Mucosa of stomach (tissue), 1 donor: ENCODE measurements around the gene JUND.

ENCODE experiments used
- H3K27me3 ChIP-seq: one replicate; pipeline ENCODE4 v1.7.0; 2013; ENCODE audit warnings: mild to moderate bottlenecking, low read length; ENCODE audit not compliant: control insufficient read depth, insufficient read depth
- H3K36me3 ChIP-seq: one replicate; pipeline ENCODE4 v1.7.0; 2013; ENCODE audit warnings: low read length; ENCODE audit not compliant: control insufficient read depth, insufficient read depth
- H3K4me1 ChIP-seq: one replicate; pipeline ENCODE4 v1.7.0; 2013; ENCODE audit warnings: mild to moderate bottlenecking, low read length; ENCODE audit not compliant: control insufficient read depth, insufficient read depth
- H3K4me3 ChIP-seq: one replicate; pipeline ENCODE4 v1.7.0; 2013; ENCODE audit warnings: low read length
- H3K9ac ChIP-seq: one replicate; pipeline ENCODE4 v1.7.0; 2013; ENCODE audit warnings: mild to moderate bottlenecking, low read length, moderate library complexity
- H3K9me3 ChIP-seq: one replicate; pipeline ENCODE4 v1.7.0; 2013; ENCODE audit warnings: mild to moderate bottlenecking, low read length, moderate library complexity; ENCODE audit not compliant: control insufficient read depth
- donor health status: Pancreatic carcinoma.

JUND gene

DNA sequence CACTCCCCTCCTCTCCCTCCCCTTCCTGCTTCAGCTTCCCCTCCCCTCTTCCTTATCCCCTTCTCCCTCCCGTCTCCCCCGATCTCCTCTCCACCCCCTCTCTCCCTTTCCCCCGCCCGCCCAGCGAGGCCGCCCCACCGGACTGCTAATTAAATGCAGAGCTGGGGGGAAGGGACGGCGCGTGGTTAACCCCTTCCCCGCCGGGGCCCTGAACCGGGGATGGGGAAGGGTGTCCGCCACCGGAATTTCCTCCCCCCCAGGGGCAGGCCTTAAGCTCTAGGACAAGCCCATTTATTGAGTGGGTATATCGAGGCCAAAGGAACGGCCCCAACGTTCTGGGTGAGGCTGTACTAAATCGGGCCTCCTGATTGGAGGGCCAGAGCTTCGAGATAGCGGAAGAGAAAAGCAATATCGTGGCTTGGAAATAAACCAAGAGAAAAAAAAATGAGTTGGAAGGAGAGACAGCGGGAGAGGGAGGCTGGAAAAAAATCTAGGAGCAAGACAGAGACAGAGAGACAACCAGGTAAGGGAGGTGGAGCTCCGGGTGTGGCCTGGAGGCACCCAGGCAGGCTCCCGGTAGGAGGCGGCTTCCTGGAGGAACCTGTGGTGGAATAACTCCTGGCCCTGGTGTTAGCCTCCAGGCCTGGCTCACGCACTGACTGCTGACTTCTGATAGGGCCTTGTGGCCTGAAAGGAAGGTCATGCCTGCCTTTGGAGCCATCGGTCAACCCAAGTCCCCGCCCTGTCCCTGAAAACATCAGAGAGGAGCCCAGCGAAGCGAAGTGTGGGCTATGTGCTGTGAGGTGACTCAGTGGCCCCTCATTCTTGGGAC lies 11.6 kb upstream of the JUND start:
- peak overlapping the region; percentile 96 for H3K9ac ChIP-seq
- H3K27me3 ChIP-seq: no peaks in the 10 kb centered on the region
- H3K4me1 ChIP-seq: peaks cover 30% of the 10 kb centered on the region
- no peaks in the 10 kb centered on the region for H3K36me3 ChIP-seq
- H3K9me3 ChIP-seq: no peaks in the 10 kb centered on the region
- peak overlapping the region; percentile 66 for H3K4me3 ChIP-seq

DNA sequence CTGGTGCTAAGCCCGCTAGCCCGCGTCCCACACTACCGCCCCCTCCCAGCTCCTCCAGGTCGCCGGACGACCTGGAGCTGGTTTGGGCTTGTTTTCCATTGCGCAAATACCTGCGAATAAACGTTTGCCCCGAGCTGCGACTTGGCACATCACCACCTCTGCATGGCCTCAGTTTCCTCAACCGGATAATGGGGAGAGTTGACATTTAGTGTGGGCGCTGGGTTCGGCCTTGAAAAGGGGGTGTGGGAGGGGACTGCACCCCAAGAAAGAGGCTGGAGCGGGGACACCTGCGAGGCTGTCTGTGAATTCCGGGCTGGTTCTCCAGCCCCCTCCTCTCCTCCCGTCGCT lies 11.0 kb upstream of the JUND start:
- Histone ChIP-seq H3K4me1 (peaks cover 30% of the 10 kb centered on the region), H3K9ac (peak overlapping the region; percentile 96), H3K4me3 (peak overlapping the region; percentile 66), H3K27me3 (no peaks in the 10 kb centered on the region), H3K9me3 (no peaks in the 10 kb centered on the region), H3K36me3 (no peaks in the 10 kb centered on the region)

DNA sequence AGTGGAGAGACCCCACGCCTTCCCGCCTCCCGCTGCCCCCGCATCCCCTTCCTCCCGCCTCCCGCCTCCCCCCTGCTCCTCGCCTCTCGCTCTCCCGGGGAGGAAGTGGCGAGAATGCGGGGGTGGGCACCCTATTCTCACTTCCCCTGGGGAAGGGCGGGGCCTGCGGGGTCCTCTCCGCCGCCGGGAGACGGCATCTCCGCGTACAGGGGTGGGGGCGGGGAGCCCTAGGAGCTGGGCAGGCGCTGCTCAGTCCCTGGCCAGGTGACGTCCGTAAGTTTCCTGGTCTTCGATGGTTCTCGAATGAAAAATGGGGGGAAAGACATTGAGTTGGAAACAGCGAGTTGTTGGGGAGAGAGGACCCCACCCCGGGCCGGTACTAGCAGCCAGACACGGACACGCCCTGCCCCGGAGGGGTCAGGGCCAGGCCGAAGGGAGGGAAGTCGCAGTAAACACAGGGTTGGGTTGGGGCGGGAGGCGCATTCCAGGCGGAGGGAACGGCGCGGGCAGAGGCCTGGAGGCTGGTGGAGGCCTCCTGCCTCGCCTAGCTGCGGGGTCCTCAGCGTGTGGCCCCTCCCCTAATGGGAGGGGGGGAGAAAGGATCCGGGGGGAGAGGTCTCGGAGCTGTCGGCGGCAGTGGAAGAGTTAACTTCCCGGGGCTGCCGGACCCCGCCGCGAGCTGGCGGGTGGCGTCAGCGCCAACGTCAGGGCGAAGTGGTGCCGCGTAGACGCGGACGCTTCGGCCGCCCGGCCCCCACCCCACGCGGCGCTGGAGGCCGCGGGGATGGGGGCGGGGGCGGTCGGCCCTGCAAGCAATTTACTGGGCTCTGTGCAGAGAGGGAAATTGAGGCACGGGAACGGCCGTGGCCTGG lies 10.4 kb upstream of the JUND start:
- Histone ChIP-seq H3K9ac (peak overlapping the region; percentile 96), H3K36me3 (no peaks in the 10 kb centered on the region), H3K4me3 (peak overlapping the region; percentile 66), H3K4me1 (peaks cover 30% of the 10 kb centered on the region), H3K27me3 (no peaks in the 10 kb centered on the region), H3K9me3 (no peaks in the 10 kb centered on the region)

DNA sequence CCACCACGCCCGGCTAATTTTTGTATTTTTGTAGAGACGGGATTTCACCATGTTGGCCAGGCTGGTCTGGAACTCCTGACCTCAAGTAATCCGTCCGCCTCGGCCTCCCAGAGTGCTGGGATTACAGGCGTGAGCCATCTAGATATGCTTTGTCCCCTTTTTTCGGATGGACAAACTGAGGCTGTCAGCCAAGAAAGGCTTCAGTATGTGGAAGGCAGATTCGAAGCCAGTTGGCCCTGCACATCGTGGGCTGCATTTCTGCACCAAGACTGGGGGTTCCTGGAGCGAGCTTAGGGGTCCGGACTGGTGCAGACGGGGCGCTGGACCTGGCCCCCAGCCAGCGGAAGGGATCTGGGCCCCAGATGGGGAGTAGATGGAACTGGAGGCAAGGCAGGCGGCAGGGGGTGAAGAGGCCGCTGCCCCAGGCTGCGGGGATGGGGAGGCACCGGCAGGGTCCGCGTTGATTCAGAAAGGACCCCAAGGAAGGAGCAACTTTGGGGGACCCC lies 9.7 kb upstream of the JUND start:
- Histone ChIP-seq H3K36me3 (no peaks in the 10 kb centered on the region), H3K27me3 (no peaks in the 10 kb centered on the region), H3K9ac (peak overlapping the region; percentile 96), H3K4me1 (peaks cover 30% of the 10 kb centered on the region), H3K9me3 (no peaks in the 10 kb centered on the region), H3K4me3 (no peak overlapping the region)

DNA sequence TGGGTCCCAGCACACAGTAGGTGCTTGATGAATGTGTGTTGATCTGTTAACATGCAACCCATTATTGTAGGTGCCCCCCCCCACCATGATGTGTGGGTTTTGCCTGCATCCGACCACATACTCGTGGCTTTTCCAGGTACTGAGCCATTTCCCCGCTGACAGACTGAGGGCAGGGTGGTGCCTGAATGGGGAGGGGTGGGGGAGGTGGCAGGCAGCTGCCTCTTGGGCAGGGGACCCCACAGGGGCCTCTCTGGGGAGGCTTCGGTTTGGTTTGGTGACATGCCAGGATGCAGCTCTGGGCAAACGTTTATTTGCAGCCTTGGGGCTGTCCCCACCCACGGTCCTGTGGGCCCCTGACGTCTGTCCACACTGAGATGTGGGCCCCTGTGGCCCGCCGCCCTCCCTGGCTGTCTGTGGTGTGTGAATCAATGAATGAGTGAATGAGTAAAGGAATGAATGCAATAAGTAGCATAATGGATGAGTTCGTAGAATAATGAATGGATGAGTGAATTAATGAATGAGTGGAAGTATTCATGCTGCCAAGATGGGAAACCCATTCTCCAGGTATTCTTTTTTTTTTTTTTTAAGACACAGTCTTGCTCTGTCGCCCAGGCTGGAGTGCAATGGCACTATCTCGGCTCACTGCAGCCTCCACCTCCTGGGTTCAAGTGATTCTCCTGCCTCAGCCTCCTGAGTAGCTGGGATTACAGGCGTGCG lies 9.0 kb upstream of the JUND start:
- Histone ChIP-seq H3K4me3 (no peak overlapping the region), H3K36me3 (no peaks in the 10 kb centered on the region), H3K27me3 (no peaks in the 10 kb centered on the region), H3K9ac (no peak overlapping the region), H3K4me1 (peaks cover 30% of the 10 kb centered on the region), H3K9me3 (no peaks in the 10 kb centered on the region)

DNA sequence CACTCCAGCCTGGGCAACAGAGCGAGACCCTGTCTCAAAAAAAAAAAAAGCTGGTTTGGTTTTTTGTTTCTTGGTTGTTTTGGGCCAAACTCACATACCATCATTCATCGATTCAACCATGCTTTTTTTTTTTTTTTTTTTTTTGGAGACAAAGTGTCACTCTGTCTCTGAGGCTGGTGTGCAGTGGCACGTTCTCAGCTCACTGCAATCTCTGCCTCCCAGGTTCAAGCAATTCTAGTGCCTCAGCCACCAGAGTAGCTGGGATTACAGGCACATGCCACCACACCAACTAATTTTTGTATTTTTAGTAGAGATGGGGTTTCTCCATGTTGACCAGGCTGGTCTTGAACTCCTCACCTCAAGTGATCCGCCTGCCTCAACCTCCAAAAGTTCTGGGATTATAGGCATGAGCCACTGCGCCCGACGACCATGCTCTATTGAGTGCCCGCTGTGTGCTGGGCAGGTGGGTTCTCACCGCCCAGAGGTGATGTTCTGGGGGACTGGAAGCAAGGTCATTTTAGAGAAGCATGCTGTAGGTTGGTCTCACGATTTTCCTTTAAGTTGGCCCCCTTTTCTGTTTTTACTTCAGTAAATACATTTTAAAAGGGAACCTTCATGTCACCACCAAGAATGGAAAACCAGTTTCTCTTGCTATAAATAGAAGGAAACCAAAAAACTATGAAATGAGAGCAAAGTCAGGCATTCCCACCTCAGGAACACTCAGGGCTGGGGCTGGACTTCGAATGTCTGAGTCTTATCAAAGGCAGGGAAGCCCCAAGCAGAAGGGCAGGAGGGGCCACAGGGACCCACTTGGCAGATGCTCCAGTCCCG lies 8.3 kb upstream of the JUND start:
- H3K4me1 ChIP-seq: peaks cover 30% of the 10 kb centered on the region
- H3K9ac ChIP-seq: no peak overlapping the region
- H3K4me3 ChIP-seq: no peak overlapping the region

DNA sequence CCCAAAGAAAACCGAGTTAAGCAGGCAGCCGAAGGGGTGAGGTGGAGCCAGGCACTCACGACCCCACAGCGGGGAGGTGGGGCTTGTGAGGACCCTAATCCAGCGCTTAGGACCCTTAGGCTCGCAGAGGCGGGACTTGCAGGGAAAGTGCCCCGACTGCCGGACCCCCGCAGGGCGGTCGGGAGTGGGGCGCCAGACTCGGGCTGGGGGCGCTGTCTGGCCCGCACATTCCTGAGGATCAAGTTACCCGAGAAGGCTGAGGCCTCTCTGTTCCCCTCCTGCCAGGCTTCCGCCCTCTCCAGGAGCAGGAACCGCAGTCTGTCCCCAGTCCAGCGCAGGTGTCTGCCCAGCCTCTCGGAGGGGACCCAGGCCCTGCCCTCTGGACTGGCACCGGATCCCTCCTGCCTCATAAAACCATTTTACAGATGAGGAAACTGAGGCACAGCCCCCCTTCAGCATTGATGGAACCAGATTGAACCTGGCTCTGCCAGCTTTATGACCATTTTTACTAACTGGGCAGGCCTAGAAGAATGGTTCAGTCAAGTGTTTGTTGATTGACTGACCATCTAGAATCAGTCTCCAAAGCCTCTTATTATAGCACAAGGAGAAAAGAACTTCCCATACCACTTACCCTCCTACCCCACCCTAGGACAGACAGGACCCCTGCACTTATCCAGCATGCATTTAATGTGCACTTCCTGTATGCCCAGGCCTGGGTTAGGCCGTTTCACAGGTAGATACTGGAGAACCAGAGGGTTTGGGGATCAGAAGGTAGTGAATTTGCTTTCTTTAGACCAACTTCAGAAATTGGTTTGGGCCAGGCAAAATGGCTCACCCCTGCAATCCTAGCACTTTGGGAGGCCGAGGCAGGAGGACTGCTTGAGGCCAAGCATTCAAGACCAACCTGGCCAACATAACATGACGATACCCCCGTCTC lies 6.7 kb upstream of the JUND start:
- no peak overlapping the region for H3K4me3 ChIP-seq
- H3K27me3 ChIP-seq: no peaks in the 10 kb centered on the region
- peak overlapping the region; percentile 29 for H3K9ac ChIP-seq
- peaks cover 27% of the 10 kb centered on the region for H3K4me1 ChIP-seq
- H3K36me3 ChIP-seq: no peaks in the 10 kb centered on the region
- no peaks in the 10 kb centered on the region for H3K9me3 ChIP-seq

More for the DNA sequence above, 8.3 kb upstream of the JUND start:
- H3K9me3 ChIP-seq: no peaks in the 10 kb centered on the region
- H3K36me3 ChIP-seq: no peaks in the 10 kb centered on the region
- H3K27me3 ChIP-seq: no peaks in the 10 kb centered on the region

DNA sequence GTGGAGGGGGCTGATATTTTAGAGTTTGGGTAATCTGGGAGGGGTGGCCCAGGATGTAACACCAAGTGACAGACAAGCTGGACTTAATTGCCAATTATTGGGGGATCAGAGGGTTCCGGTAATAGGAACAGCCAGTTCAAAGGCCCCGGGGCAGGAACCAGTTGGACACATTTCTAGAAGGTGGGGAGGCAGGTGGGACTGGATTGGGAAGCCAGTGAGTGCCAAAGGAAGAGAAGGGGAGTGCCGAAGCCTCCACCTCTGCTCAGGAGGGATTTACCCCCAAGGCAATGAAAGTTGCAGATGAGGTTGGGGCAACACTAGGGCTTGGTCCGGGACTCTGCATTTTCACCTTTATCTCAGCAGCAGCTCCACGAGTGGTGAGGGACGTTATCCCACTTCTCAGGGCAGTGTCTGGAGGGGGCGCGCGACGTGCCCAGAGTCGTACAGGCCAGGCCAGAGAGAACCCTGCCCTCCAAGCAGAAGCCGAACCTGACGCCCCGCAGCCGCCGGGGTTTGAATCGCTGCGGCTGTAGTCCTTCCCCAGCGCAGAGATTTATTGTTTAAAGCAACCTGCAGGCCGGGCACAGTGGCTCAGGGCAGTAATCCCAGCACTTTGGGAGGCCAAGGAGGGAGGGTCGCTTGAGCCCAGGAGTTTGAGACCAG lies 5.7 kb upstream of the JUND start:
- no peaks in the 10 kb centered on the region for H3K36me3 ChIP-seq
- no peak overlapping the region for H3K9ac ChIP-seq
- no peak overlapping the region for H3K4me3 ChIP-seq
- H3K9me3 ChIP-seq: no peaks in the 10 kb centered on the region
- no peaks in the 10 kb centered on the region for H3K27me3 ChIP-seq
- H3K4me1 ChIP-seq: peaks cover 27% of the 10 kb centered on the region

DNA sequence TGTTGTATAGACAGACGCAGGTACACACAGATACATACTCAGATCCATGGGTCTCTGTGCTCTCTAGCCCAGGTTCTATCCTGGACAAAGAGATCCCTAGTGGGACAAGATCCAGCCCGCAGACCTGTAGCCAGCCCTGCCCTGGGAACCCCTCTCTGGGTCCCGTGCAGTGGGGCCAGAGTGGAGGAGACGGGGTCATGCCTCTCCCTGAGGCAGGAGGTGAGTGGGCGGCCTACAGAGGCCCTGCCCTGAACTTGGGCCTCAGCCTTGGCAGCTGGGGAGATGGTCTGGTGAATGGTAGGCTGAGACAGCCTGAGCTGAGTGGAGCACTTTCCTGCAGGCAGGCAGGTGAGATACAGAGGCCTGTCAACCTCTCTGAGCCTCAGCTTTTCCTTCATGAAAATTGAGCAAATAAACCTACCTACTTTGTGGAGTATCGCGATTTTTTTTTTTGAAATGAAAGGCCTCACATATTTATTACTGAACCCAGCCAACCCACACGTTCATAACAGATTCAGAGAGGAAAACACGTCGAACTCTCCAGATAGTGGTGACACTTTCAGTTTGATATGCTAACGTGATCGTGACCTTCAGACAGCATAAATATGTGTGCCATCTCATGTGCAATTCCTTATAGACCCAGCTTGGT lies 3.4 kb upstream of the JUND start:
- H3K27me3 ChIP-seq: no peaks in the 10 kb centered on the region
- H3K4me1 ChIP-seq: peaks cover 12% of the 10 kb centered on the region
- no peaks in the 10 kb centered on the region for H3K9me3 ChIP-seq
- no peak overlapping the region for H3K9ac ChIP-seq
- H3K4me3 ChIP-seq: no peak overlapping the region
- no peaks in the 10 kb centered on the region for H3K36me3 ChIP-seq

DNA sequence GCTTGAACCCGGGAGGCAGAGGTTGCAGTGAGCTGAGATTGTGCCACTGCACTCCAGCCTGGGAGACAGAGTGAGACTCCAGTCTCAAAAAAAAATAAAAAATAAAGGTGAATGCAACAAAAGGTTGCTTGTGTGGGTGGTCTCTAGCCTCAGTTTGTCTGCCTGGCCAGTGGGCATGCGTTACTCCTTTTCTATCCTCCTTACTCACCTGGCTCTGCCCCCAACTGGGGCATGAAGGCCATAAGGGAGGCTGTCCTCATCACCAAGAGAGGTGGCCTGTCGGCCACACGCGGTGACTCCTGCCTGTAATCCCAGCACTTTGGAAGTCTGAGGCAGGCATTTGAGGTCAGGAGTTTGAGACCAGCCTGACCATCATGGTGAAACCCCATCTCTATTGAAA lies 1.9 kb upstream of the JUND start:
- H3K9ac ChIP-seq: peak overlapping the region; percentile 17
- H3K4me1 ChIP-seq: peaks cover 22% of the 10 kb centered on the region
- H3K9me3 ChIP-seq: no peaks in the 10 kb centered on the region
- no peak overlapping the region for H3K4me3 ChIP-seq
- H3K27me3 ChIP-seq: no peaks in the 10 kb centered on the region
- H3K36me3 ChIP-seq: peaks cover 7% of the 10 kb centered on the region
